Stimulated activated CD4-positive, alpha-beta T cell treated with anti-CD3 and anti-CD28 coated beads, Interleukin-4, amount 100 ng/mL, for 24 hours (primary cell): ENCODE measurements around the gene DGKB.

Experiments
- DNase-seq: peaks from one replicate; pipeline ENCODE4 v3.0.0-alpha.2; 2020

The DGKB gene

GRCh38 chr7:14818871-14819270 is 83.7 kb downstream of the DGKB start:
- DNase-seq = no peak

- DNase-seq = no peak
Measured at GRCh38 chr7:14817829-14818614, 84.5 kb downstream of the DGKB start.

DNA sequence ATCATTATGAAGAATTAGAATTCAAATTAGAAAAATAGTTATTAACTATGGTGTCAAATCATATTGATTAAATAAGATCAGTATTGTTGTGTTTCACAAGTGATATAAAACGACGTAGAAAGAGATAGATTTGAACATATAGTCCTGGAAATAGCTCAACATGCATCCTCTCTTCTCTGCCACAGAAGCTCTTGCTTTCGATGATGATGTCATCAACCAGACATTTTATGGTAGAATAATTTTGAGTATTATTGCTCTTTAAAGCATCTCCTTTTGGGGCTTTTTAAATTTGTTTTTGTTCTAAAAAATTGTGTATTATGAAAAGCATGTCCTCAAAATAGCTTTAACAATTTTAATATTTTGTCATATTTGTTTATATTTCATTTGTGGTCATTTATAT is 95.0 kb downstream of the DGKB start:
- no peak for DNase-seq

DNA sequence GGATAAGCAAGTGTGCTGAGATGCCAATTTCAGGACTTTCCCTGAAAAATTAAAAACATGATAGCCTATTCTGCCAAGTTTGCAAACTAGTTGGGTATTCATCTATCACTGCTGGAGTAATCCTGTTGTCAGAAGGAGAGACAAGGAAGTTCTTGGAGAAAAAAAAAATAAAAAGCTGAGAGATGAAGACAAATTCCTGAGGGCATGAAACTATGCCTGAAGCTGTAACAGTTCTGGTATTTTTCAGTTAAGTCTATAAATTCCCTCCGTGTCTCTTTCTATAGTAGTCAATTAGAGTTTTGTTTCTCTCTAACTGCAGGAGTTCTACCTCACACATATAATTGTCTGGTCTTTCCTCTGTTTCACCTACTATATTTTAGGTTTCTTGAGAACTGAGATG is 95.7 kb downstream of the DGKB start:
- DNase-seq = no peak

GRCh38 chr7:14805105-14805719 is 97.3 kb downstream of the DGKB start:
- no peak for DNase-seq

DNA sequence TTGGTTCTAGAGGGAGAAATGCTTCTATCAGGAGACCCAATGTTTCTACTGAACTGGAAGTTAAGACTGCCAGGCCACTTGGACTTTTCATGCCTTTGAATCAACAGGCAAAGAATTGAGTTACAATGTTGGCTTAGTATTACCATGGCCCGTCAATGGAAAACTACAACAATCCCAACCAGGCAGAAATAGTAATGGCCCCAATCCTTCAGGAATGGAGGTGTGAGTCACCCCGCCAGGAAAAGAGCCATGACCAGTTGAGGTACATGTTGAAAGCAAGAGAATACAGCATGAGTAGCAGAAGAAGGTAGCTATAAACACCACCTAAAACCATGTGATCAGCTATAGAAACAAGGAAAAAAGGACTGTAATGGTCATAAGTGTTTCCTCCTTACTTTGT is 101.9 kb downstream of the DGKB start:
- DNase-seq = no peak

DNA sequence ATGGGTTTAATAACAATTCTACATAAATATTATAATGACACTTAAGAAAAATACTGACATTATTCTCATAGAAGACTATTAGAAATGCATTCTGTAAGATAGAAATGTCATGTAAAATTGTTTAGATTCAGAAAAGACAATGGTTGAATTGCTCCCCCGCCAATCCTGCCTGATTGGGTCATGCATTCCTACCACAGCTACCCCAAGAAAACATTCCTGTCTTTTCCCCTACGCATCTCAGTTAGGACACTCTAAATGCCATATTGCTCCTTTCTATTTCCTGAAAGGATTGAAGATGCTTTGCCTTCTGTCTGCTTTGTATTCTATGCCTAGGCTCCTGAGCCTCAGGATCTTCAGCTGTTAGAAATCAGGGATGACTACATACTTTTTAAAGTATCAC is 109.4 kb downstream of the DGKB start:
- DNase-seq = no peak

- DNase-seq = no peak
Measured at GRCh38 chr7:14787551-14787950, 115.0 kb downstream of the DGKB start.

DNA sequence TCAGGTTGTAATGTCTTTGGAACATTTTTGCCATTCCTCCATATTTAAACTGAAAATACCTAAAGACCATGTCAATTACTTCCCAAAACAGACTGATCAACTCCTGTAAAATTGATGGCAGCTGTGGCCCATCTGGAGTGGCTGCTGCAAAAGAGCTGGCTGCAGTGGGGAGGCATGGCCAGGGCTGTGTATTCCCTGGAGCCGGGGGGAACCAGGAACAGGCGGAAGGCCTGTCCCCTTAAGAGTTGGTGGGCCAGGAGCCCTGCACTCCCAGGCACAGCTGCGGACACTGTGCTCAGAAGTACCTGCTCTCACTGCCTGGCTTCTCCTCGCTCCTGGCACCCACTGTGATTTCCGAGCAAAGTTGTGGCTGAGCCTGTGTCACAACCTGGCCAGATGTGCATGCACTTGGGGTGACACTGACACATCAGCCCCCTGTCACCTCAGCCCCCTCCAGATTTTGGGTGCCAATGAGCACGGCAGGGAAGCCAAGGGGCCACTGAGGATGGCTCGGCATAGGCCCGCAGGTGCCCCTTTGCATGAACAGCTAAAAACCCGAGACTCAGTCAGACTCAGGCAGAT is 116.1 kb downstream of the DGKB start:
- DNase-seq = no peak

DNA sequence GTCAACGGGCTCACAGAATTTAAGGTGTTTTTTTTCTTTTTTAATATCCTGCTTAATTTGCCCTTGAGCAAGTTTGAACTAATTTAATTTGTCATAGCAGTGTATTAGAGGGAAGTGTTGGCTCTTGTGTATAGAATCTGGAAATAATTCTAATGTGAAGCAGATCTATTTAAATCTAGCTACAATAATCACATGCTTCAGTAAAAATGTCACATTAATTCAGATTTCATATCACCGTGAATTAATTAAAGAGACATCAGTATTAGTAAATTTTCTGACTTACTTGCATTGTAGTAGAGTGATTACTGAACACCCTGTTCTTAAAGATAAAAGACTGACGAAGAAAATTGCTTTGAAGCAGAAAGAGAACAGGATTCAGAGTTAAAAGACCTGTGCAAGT is 124.7 kb downstream of the DGKB start:
- DNase-seq = no peak

DNA sequence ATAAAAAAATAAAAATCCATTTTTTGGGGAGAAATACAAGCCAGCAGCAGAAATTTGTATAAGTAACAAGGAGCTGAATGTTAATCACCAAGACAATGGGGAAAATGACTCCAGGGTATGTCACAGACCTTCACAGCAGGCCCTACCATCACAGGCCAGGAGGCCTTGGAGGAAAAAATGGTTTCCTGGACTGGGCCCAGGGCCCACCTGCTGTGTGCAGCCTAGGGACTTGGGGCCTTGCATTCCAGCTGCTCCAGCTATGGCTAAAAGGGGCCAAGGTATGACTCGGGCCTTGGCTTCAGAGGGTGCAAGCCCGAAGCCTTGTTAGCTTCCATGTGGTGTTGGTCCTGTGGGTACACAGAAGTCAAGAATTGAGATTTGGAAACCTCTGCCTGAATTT is 126.3 kb downstream of the DGKB start:
- no peak for DNase-seq

DNA sequence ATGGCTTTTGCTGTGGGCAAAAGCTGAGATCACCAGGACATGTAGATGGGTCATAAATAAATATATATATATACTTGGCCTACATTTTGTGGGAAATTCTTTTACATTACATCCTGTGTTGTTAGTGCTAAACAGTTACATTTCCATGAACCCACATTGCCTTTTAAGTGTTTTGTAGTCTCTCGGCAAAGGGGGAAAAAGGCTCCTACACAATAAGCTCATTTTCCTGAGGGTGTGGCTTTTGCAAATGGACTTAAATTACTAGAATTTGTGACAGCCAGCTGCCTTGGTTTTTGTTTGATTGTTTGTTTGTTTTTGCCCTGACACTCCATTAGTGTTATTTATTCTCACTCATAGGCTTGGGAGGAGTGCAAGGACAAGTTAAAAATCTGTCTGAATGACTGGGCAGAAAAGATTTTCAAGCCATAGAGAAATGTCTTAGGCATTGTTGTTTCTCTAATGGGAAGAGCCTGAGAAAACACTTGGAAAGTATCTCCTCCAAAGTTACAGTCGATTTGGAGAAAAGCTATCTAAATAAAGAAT is 128.8 kb downstream of the DGKB start:
- DNase-seq = no peak

DNA sequence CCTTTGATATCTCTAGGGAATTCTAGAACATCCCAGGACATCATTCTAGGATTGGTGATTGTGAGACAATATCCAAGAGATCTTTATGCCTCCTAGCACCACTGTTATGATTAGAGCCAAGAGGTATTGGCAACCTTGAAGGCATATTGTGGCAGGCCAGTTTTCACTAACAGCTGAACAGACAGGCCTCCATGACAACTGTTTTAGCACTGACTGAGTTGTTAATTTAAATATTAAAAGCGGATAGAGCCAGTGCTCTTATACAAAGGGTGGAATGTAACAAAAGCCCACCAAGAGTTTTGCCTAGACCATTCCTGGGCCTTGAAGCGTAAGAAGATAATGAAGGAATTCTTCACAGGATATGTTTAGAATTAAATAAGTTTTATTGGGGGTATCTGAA is 131.9 kb downstream of the DGKB start:
- no peak for DNase-seq

- no peak for DNase-seq
Measured at GRCh38 chr7:14769261-14769660, 133.3 kb downstream of the DGKB start.

DNA sequence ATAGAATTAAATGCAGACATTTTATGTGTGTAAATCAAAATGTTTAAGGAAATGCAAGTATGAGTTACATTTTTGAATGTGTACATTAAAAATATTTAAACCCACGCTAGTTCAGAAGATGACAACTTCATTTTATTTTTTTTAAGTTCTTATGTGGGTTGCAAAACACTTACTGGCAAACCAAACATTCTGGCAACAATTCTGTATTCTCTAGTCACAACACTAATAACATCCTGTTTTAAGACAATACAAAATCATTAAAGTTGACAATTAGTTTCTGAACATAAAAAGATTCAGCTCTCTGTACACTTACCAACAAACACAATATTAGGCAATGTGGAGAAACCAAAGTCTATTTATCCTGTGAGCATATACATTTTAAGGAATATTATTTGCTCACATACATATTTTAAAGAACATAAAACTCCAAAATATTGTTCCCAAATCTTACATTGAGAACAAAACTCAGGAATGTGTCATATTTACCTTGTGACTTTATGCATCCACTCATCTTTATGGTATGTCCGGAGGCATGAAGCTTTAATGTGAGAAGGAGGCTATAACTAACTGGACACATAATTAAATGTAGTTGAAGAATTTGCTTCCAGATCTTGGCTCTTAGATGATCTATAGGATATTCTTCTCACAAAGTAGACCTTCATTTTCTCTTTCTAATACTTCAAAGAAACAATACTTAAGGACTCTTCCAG is 134.7 kb downstream of the DGKB start:
- DNase-seq = no peak

DNA sequence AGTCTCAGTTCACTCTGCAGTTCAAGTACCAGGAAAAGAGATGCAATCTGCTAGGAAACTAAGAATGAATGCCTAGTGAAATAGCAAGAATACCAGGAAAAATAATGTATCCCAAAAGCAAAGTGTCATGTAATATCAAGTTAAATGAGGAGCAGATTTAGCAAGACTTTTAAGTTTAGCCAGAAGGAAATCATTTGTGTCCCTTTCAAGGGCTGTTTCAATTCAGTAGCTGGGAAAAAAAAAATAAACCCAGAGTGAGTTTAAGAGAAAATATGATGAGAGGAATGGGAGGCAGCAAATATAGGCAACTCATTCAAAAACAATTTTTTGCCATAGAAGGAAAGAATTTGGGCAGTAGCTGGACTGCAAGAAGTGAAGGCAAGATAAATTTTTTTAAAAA is 135.8 kb downstream of the DGKB start:
- no peak for DNase-seq

GRCh38 chr7:14765731-14766130 is 136.8 kb downstream of the DGKB start:
- DNase-seq = no peak

- no peak for DNase-seq
Measured at GRCh38 chr7:14762561-14762960, 140.0 kb downstream of the DGKB start.

GRCh38 chr7:14761510-14762296 is 140.8 kb downstream of the DGKB start:
- DNase-seq = no peak

- DNase-seq = no peak
Measured at GRCh38 chr7:14760730-14761478, 141.6 kb downstream of the DGKB start.

- DNase-seq = no peak
Measured at GRCh38 chr7:14759785-14760184, 142.8 kb downstream of the DGKB start.

DNA sequence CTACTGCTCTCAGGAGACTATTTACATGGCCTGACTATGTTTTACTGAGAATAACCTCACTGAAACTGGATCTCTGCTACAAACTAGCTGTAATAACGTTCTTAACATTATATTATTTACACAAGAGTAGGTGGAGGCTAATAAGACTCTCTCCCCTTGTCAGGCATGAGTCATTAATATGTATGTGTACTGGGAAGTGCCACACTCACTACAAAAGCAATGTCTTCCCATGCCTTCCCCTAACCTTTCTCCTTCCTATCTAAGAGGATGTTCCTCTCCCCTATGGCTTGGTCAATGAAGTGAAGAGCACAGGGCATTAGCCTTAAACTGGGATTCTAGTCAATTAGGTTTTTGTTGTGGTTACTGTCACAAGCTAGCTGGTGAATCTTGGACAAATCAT is 147.9 kb downstream of the DGKB start:
- no peak for DNase-seq
